T-cell (primary cell): Measurements from ENCODE around the gene MPPED1. TPM values are rescaled to one million over a fixed set of nuclear protein-coding genes. Genes with fewer than 3 reads are reported as not detected.

Experiments
- ATAC-seq, 4 experiments: fragments of 200-7000 bp in 3 of 4; fragments of 150-1000 bp in 1 of 4; cut with Tn5 transposase; replicated peaks in 1 of 4; 1 replicate in 3 of 4; 2 replicates in 1 of 4; pipeline ENCODE4 v1.10.0; 2021; ENCODE audit warnings: moderate library complexity in 3 of 4, mild to moderate bottlenecking in 2 of 4, moderate number of reproducible peaks in 1 of 4
- CTCF ChIA-PET, 2 donors: fragments of 300-600 bp; sonication (Branson Sonifier 250); formaldehyde crosslinking; loops; one replicate each; lab custom pipeline; 2022; ENCODE audit warnings: antibody characterized with exemption in 2 of 2; lab: Charles Lee
- POLR2A ChIA-PET, 2 donors: fragments of 300-600 bp; sonication (Branson Sonifier 250); formaldehyde crosslinking; loops; one replicate each; lab custom pipeline; 2022; ENCODE audit warnings: antibody characterized with exemption in 2 of 2; lab: Charles Lee
- DNase-seq, 35 experiments: peaks; one replicate each; pipeline versions ENCODE4 v3.0.0 to v3.0.0-alpha.2; 2013 to 2023
- H3K27ac ChIP-seq: one replicate; pipeline ENCODE4 v1.5.1; 2013; ENCODE audit warnings: low read length
- H3K27me3 ChIP-seq, 2 experiments: replicated peaks in 1 of 2; 1 replicate in 1 of 2; 2 replicates in 1 of 2; pipeline versions ENCODE4 v1.6.1 to v1.7.0; 2013; ENCODE audit warnings: low read length in 1 of 2, mixed read lengths in 1 of 2; ENCODE audit not compliant: control insufficient read depth in 2 of 2, insufficient read depth in 2 of 2; ENCODE audit errors: extremely low read depth in 1 of 2
- H3K36me3 ChIP-seq, 2 donors: 1 replicate in 1 of 2; 2 replicates in 1 of 2; pipeline versions ENCODE4 v1.6.1 to v1.7.0; 2013; ENCODE audit warnings: low read length in 1 of 2; ENCODE audit not compliant: control insufficient read depth in 2 of 2, insufficient read depth in 1 of 2; ENCODE audit errors: extremely low read depth in 1 of 2
- H3K4me1 ChIP-seq, 2 experiments: 1 replicate in 1 of 2; 2 replicates in 1 of 2; pipeline versions ENCODE4 v1.6.1 to v1.7.0; 2013; ENCODE audit warnings: low read length in 2 of 2, mixed read lengths in 1 of 2; ENCODE audit not compliant: insufficient read depth in 2 of 2, control insufficient read depth in 1 of 2; ENCODE audit errors: extremely low read depth in 1 of 2
- H3K4me3 ChIP-seq, 2 donors: 1 replicate in 1 of 2; 2 replicates in 1 of 2; pipeline versions ENCODE4 v1.5.1 to v1.7.0; 2013; ENCODE audit warnings: mild to moderate bottlenecking in 2 of 2, low read length in 1 of 2, moderate library complexity in 1 of 2; ENCODE audit not compliant: control insufficient read depth in 1 of 2; ENCODE audit errors: extremely low read depth in 1 of 2
- H3K9me3 ChIP-seq: 2 replicates; pipeline ENCODE4 v1.7.0; 2013
- H3K27ac Mint-ChIP-seq, 2 donors: one replicate each; pipeline ENCODE4 v1.8.0; 2020 to 2021; ENCODE audit warnings: mild to moderate bottlenecking in 2 of 2, mixed read lengths in 2 of 2
- H3K27me3 Mint-ChIP-seq, 2 donors: one replicate each; pipeline ENCODE4 v1.8.0; 2021 to 2022; ENCODE audit warnings: mixed read lengths in 2 of 2
- H3K36me3 Mint-ChIP-seq: one replicate; pipeline ENCODE4 v1.8.0; 2021; ENCODE audit warnings: mixed read lengths
- H3K4me1 Mint-ChIP-seq, 3 donors: one replicate each; pipeline ENCODE4 v1.8.0; 2020 to 2022; ENCODE audit warnings: mixed read lengths in 3 of 3, mild to moderate bottlenecking in 1 of 3
- H3K4me3 Mint-ChIP-seq, 3 donors: one replicate each; pipeline ENCODE4 v1.8.0; 2020 to 2022; ENCODE audit warnings: mild to moderate bottlenecking in 3 of 3, mixed read lengths in 3 of 3, moderate library complexity in 3 of 3
- H3K9me3 Mint-ChIP-seq, 3 donors: one replicate each; pipeline ENCODE4 v1.8.0; 2020 to 2022; ENCODE audit warnings: mixed read lengths in 3 of 3
- WGBS: methylation state at CpG from one replicate; pipeline ENCODE4 v1.1.5; 2013; ENCODE audit warnings: missing lambda C conversion rate; ENCODE audit not compliant: insufficient coverage; 5-methylcytosine and 5-hydroxymethylcytosine counted together
- total RNA-seq, 35 experiments: library from RNA in 6 of 35; stranded (reverse) in 6 of 35; fragments of 120-200 nt in 1 of 35; gene quantifications; one replicate each; pipeline versions ENCODE4 v1.2.1 to v1.2.4 and lab custom pipeline; 2013 to 2026

The MPPED1 gene
- total RNA-seq, 5 donors from 2014 or later (not counting 1 experiment from before 2014, with no cell fraction given) = not detected

- no peak overlapping the region for H3K4me3 Mint-ChIP-seq
- H3K27ac Mint-ChIP-seq = no peak overlapping the region
- H3K27me3 ChIP-seq = peaks cover 0 to 41% of the 10 kb centered on the region in 2 experiments
- H3K4me1 ChIP-seq = no peaks in the 10 kb centered on the region
- ChIA-PET CTCF (no interaction called here), POLR2A (no interaction called here)
- H3K27ac ChIP-seq = no peak overlapping the region
- no peaks in the 10 kb centered on the region for H3K9me3 Mint-ChIP-seq
- H3K4me1 Mint-ChIP-seq = no peaks in the 10 kb centered on the region
- no peaks in the 10 kb centered on the region for H3K9me3 ChIP-seq
- no peaks in the 10 kb centered on the region for H3K36me3 ChIP-seq
- DNase-seq (no peak), ATAC-seq (no peak)
- H3K27me3 Mint-ChIP-seq = peaks cover 8 to 24% of the 10 kb centered on the region in 2 donors
- H3K36me3 Mint-ChIP-seq = no peaks in the 10 kb centered on the region
- 76% methylated on average over 7 of the region's 8 CpGs for WGBS
- no peak overlapping the region for H3K4me3 ChIP-seq
Measured at GRCh38 chr22:43441751-43442150, 29.9 kb downstream of the MPPED1 start.

GRCh38 chr22:43442386-43443151 lies 30.8 kb downstream of the MPPED1 start:
- H3K4me3 Mint-ChIP-seq = no peak overlapping the region
- no peaks in the 10 kb centered on the region for H3K36me3 Mint-ChIP-seq
- peaks cover 8 to 24% of the 10 kb centered on the region in 2 donors for H3K27me3 Mint-ChIP-seq
- Histone ChIP-seq H3K27me3 (peaks cover 0 to 40% of the 10 kb centered on the region in 2 experiments), H3K4me3 (no peak overlapping the region), H3K36me3 (no peaks in the 10 kb centered on the region), H3K9me3 (no peaks in the 10 kb centered on the region), H3K4me1 (no peaks in the 10 kb centered on the region), H3K27ac (no peak overlapping the region)
- CTCF ChIA-PET = no interaction called here
- ATAC-seq (no peak), DNase-seq (no peak)
- peaks cover 0 to 2% (median 0%) of the 10 kb centered on the region in 3 donors for H3K4me1 Mint-ChIP-seq
- H3K9me3 Mint-ChIP-seq = no peaks in the 10 kb centered on the region
- H3K27ac Mint-ChIP-seq = no peak overlapping the region
- 86% methylated on average over 16 of the region's 16 CpGs for WGBS
- POLR2A ChIA-PET = no interaction called here

- peaks cover 0 to 2% (median 0%) of the 10 kb centered on the region in 3 donors for H3K4me1 Mint-ChIP-seq
- H3K4me3 Mint-ChIP-seq = no peak overlapping the region
- peaks cover 0 to 37% of the 10 kb centered on the region in 2 experiments for H3K27me3 ChIP-seq
- no peaks in the 10 kb centered on the region for H3K9me3 Mint-ChIP-seq
- no peak for DNase-seq
- no peak for ATAC-seq
- H3K27me3 Mint-ChIP-seq = peaks cover 8 to 24% of the 10 kb centered on the region in 2 donors
- ChIA-PET CTCF (no interaction called here), POLR2A (no interaction called here)
- no peak overlapping the region for H3K4me3 ChIP-seq
- H3K27ac ChIP-seq = no peak overlapping the region
- H3K36me3 ChIP-seq = no peaks in the 10 kb centered on the region
- no peaks in the 10 kb centered on the region for H3K4me1 ChIP-seq
- no peak overlapping the region for H3K27ac Mint-ChIP-seq
- 56% methylated on average over 6 of the region's 6 CpGs for whole genome bisulfite sequencing
- H3K36me3 Mint-ChIP-seq = no peaks in the 10 kb centered on the region
- no peaks in the 10 kb centered on the region for H3K9me3 ChIP-seq
Measured at GRCh38 chr22:43443152-43443471, 31.3 kb downstream of the MPPED1 start.

GRCh38 chr22:43446037-43446803 lies 34.4 kb downstream of the MPPED1 start:
- Histone ChIP-seq H3K36me3 (no peaks in the 10 kb centered on the region), H3K27ac (no peak overlapping the region), H3K4me1 (no peaks in the 10 kb centered on the region), H3K4me3 (no peak overlapping the region), H3K27me3 (peaks cover 0 to 24% of the 10 kb centered on the region in 2 experiments), H3K9me3 (no peaks in the 10 kb centered on the region)
- DNase-seq (no peak), ATAC-seq (no peak)
- Mint-ChIP-seq H3K9me3 (no peaks in the 10 kb centered on the region), H3K27ac (no peak overlapping the region), H3K4me1 (peaks cover 0 to 2% (median 0%) of the 10 kb centered on the region in 3 donors), H3K36me3 (no peaks in the 10 kb centered on the region), H3K27me3 (peaks cover 4 to 22% of the 10 kb centered on the region in 2 donors), H3K4me3 (no peak overlapping the region)
- WGBS = 73% methylated on average over 9 of the region's 10 CpGs
- ChIA-PET POLR2A (no interaction called here), CTCF (no interaction called here)

GRCh38 chr22:43446916-43447315 lies 35.1 kb downstream of the MPPED1 start:
- H3K27ac Mint-ChIP-seq = no peak overlapping the region
- H3K36me3 Mint-ChIP-seq = no peaks in the 10 kb centered on the region
- ChIA-PET POLR2A (no interaction called here), CTCF (no interaction called here)
- Histone ChIP-seq H3K4me1 (no peaks in the 10 kb centered on the region), H3K36me3 (no peaks in the 10 kb centered on the region), H3K9me3 (no peaks in the 10 kb centered on the region), H3K27ac (no peak overlapping the region), H3K27me3 (peaks cover 0 to 29% of the 10 kb centered on the region in 2 experiments), H3K4me3 (no peak overlapping the region)
- DNase-seq (no peak), ATAC-seq (no peak)
- H3K4me1 Mint-ChIP-seq = peaks cover 0 to 2% (median 0%) of the 10 kb centered on the region in 3 donors
- 0% methylated on average over 2 of the region's 8 CpGs for WGBS
- H3K27me3 Mint-ChIP-seq = peaks cover 4 to 26% of the 10 kb centered on the region in 2 donors
- no peaks in the 10 kb centered on the region for H3K9me3 Mint-ChIP-seq
- H3K4me3 Mint-ChIP-seq = no peak overlapping the region

- DNase-seq = no peak
- H3K36me3 Mint-ChIP-seq = no peaks in the 10 kb centered on the region
- Histone ChIP-seq H3K9me3 (no peaks in the 10 kb centered on the region), H3K4me1 (no peaks in the 10 kb centered on the region), H3K27me3 (peaks cover 0 to 25% of the 10 kb centered on the region in 2 experiments), H3K36me3 (no peaks in the 10 kb centered on the region), H3K4me3 (no peak overlapping the region), H3K27ac (no peak overlapping the region)
- H3K9me3 Mint-ChIP-seq = no peaks in the 10 kb centered on the region
- ATAC-seq = no peak
- H3K27me3 Mint-ChIP-seq = peaks cover 4 to 25% of the 10 kb centered on the region in 2 donors
- ChIA-PET CTCF (no interaction called here), POLR2A (no interaction called here)
- H3K27ac Mint-ChIP-seq = no peak overlapping the region
- H3K4me1 Mint-ChIP-seq = peaks cover 0 to 2% (median 0%) of the 10 kb centered on the region in 3 donors
- 85% methylated on average over 2 of the region's 10 CpGs for WGBS
- H3K4me3 Mint-ChIP-seq = no peak overlapping the region
Measured at GRCh38 chr22:43447380-43447779, 35.6 kb downstream of the MPPED1 start.
